ENCODE results near the gene DALRD3.

DNA sequence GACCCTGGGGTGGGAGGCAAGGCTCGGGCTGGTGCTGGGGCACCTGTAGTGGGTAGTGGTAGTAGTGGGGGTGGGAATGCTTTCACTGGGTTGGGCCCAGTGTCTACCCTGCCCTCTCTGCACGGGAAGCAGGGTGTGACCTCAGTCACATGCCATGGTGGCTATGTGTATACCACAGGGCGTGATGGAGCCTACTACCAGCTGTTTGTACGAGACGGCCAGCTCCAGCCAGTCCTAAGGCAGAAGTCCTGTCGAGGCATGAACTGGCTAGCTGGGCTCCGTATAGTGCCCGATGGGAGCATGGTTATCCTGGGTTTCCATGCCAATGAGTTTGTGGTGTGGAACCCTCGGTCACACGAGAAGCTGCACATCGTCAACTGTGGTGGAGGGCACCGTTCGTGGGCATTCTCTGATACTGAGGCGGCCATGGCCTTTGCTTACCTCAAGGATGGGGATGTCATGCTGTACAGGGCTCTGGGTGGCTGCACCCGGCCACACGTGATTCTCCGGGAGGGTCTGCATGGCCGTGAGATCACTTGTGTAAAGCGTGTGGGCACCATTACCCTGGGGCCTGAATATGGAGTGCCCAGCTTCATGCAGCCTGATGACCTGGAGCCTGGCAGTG, 5.2 kb downstream of the DALRD3 start:
- TF ChIP-seq, protein P1, sequence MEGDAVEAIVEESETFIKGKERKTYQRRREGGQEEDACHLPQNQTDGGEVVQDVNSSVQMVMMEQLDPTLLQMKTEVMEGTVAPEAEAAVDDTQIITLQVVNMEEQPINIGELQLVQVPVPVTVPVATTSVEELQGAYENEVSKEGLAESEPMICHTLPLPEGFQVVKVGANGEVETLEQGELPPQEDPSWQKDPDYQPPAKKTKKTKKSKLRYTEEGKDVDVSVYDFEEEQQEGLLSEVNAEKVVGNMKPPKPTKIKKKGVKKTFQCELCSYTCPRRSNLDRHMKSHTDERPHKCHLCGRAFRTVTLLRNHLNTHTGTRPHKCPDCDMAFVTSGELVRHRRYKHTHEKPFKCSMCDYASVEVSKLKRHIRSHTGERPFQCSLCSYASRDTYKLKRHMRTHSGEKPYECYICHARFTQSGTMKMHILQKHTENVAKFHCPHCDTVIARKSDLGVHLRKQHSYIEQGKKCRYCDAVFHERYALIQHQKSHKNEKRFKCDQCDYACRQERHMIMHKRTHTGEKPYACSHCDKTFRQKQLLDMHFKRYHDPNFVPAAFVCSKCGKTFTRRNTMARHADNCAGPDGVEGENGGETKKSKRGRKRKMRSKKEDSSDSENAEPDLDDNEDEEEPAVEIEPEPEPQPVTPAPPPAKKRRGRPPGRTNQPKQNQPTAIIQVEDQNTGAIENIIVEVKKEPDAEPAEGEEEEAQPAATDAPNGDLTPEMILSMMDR (IDR thresholded peaks at IDR 0.05), result no peak
- TF ChIP-seq POLR2A (IDR thresholded peaks at IDR 0.05), result no peak

Measured in vagina (tissue), 2 donors.